Rectal smooth muscle tissue (tissue), 1 donor: ENCODE results near the gene DCC.

ENCODE experiments used
- H3K27ac ChIP-seq: one replicate; pipeline ENCODE4 v1.7.0; 2013; ENCODE audit warnings: low read depth, low read length, inconsistent platforms
- H3K27me3 ChIP-seq: one replicate; pipeline ENCODE4 v1.7.0; 2013; ENCODE audit warnings: low read length; ENCODE audit not compliant: control insufficient read depth, insufficient read depth
- H3K36me3 ChIP-seq: one replicate; pipeline ENCODE4 v1.7.0; 2013; ENCODE audit warnings: low read length; ENCODE audit not compliant: control insufficient read depth, insufficient read depth
- H3K4me1 ChIP-seq: one replicate; pipeline ENCODE4 v1.7.0; 2013; ENCODE audit warnings: low read length; ENCODE audit not compliant: control insufficient read depth, insufficient read depth
- H3K4me3 ChIP-seq: one replicate; pipeline ENCODE4 v1.7.0; 2013; ENCODE audit warnings: low read length
- H3K9ac ChIP-seq: one replicate; pipeline ENCODE4 v1.7.0; 2013; ENCODE audit warnings: low read length

Gene DCC

DNA sequence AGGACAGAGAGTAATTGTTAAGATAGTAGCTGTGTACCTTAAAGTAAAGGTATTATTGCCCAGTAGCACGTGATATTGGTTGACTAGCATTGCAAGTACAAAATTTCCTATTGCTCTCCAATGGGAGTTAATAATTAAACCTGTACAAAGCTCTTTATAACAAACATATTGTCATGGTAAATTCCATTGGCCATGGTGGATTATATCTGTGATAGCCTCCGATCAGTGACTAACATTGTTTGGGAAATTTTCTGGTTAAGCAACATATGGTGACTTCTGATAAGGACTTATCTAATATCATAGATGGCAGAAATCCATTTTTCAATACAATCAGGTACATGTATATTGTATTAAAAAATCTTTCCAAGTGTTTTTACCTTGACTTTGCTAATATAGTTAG is 360.8 kb downstream of the DCC start:
- no peaks in the 10 kb centered on the region for H3K27me3 ChIP-seq
- H3K9ac ChIP-seq, result no peak overlapping the region
- no peak overlapping the region for H3K27ac ChIP-seq
- no peak overlapping the region for H3K4me3 ChIP-seq
- H3K4me1 ChIP-seq, result no peaks in the 10 kb centered on the region
- no peaks in the 10 kb centered on the region for H3K36me3 ChIP-seq

DNA sequence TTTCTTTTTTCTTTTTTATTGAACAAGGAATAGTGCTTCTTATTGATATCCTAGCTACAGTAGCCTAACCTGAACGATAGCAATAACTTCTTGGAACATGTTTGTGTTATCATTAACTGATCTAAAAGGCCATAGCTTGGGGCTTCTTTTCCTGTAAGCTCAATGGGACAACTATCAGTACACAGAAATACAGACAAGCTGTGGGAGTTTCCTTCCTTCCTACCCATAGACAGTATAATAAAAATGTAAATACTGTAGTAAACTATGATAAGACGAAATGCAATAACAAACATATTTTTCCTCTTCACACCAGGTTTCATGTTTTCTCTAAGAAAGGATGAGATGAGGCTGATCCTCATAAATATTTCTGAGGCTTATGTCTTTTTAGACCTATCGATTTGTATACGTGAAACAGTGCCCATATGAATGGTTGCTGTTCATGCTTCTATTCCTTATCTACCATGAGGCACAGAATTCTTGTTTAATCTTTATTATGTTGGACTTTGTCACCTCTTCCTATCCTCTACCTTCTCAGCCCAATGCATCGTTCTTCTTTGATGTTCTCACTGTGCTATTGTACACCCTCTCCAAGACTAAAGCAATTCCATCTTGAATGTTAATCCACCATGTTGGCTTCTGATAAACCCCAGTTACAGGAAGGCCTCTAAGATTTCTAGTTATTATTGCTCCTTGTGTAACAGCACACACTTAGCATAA is 361.4 kb downstream of the DCC start:
- Histone ChIP-seq H3K27ac (no peak overlapping the region), H3K36me3 (no peaks in the 10 kb centered on the region), H3K4me3 (no peak overlapping the region), H3K27me3 (no peaks in the 10 kb centered on the region), H3K9ac (no peak overlapping the region), H3K4me1 (no peaks in the 10 kb centered on the region)

DNA sequence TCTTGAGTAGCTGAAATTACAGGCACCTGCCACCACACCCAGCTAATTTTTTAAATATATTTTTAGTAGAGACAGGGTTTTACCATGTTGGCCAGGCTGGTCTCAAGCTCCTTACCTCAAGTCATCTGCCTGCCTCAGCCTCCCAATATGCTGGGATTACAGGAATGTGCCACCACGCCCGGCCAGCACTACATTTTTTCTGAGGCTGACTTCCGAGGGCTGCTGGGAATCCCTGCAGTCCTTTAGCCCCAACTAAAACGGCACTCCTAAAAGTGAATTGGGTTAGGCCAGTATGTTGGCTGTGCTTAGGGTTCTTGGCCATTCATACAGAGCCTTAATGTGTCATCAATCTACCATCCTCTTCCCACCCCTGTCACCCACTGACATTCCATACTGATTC is 375.4 kb downstream of the DCC start:
- H3K4me3 ChIP-seq, result no peak overlapping the region
- H3K27ac ChIP-seq, result no peak overlapping the region
- H3K9ac ChIP-seq, result no peak overlapping the region
- peaks cover 6% of the 10 kb centered on the region for H3K4me1 ChIP-seq
- no peaks in the 10 kb centered on the region for H3K27me3 ChIP-seq
- H3K36me3 ChIP-seq, result no peaks in the 10 kb centered on the region

DNA sequence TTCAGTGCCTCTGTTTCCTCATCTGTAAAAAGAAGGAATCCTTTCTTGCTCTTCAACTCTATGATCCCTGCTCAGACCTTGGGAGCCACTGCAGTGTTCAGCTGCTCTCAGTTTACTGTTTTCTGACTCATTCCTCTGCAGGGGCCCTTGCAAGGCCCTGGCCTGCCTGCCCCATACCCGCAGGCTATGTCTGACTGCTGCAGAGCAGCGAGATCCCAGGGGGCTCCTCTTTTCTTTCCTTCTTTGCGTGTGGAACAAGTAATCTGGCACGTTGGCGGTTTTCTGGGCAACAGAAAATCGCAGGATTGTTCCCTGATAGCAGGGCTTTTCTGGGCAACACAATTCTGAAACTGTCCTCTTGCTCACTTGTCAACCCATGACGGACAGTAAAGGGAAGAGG is 376.0 kb downstream of the DCC start:
- no peaks in the 10 kb centered on the region for H3K27me3 ChIP-seq
- no peak overlapping the region for H3K9ac ChIP-seq
- no peak overlapping the region for H3K4me3 ChIP-seq
- H3K27ac ChIP-seq, result no peak overlapping the region
- peaks cover 6% of the 10 kb centered on the region for H3K4me1 ChIP-seq
- no peaks in the 10 kb centered on the region for H3K36me3 ChIP-seq

DNA sequence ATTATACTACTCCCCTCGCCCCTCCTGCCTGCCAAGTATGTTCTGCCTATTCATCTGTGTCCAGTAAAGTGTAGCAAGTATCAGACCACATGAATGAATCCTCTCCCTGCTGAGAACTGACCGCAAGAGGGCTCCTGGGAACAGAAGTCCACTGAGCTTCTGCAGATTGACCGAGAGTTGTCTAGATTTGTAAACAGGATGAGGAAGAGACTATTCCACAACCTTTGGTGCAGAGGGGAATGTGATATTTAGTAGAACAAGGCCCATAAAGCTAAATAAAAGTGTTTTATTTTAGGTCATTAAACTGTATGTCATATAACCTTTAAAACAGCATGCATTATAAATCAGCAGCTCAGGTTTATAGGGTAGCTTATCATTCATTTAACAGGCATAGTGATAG is 377.0 kb downstream of the DCC start:
- Histone ChIP-seq H3K9ac (no peak overlapping the region), H3K27ac (no peak overlapping the region), H3K27me3 (no peaks in the 10 kb centered on the region), H3K4me1 (peaks cover 6% of the 10 kb centered on the region), H3K4me3 (no peak overlapping the region), H3K36me3 (no peaks in the 10 kb centered on the region)

DNA sequence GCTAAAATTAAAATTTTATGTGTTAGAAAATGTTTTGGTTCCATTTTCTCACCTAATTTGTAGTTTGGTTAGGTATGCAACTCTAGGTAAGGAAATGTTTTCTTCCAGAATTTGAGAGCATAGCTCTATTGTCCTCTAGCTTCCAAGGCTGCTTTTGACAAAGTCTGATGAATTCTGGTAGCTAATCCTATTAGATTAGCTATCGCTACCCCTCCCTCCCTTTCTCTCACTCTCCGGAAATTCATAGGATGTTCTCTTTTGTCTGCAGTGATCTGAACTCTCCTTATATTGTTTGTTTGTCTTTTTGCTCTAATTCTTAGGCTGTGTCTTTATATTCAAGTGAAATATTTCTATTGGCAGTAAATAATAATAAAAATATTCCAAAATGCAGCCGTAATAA is 382.9 kb downstream of the DCC start:
- Histone ChIP-seq H3K27me3 (no peaks in the 10 kb centered on the region), H3K9ac (no peak overlapping the region), H3K4me1 (no peaks in the 10 kb centered on the region), H3K27ac (no peak overlapping the region), H3K36me3 (no peaks in the 10 kb centered on the region), H3K4me3 (no peak overlapping the region)

DNA sequence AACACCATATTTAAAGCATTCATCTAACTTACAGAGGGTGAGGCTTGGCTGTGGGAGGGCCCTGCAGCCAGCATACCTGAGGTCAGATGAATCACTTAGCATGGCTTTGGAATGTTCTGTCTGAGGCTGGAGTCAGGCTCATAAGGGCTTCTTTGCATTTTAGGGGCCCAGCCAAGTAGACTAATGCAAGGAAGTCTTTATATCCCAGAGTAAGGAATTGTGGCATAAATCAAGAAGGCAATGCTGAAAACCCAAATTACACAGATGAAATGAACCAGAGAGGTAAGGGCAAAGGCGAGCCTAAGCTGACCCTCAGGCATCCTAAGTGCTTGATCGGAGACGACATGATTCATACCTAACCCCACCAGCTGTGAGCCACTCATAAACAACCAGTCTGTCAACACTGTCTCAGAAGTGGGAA is 383.6 kb downstream of the DCC start:
- H3K36me3 ChIP-seq, result no peaks in the 10 kb centered on the region
- H3K9ac ChIP-seq, result no peak overlapping the region
- H3K4me3 ChIP-seq, result no peak overlapping the region

DNA sequence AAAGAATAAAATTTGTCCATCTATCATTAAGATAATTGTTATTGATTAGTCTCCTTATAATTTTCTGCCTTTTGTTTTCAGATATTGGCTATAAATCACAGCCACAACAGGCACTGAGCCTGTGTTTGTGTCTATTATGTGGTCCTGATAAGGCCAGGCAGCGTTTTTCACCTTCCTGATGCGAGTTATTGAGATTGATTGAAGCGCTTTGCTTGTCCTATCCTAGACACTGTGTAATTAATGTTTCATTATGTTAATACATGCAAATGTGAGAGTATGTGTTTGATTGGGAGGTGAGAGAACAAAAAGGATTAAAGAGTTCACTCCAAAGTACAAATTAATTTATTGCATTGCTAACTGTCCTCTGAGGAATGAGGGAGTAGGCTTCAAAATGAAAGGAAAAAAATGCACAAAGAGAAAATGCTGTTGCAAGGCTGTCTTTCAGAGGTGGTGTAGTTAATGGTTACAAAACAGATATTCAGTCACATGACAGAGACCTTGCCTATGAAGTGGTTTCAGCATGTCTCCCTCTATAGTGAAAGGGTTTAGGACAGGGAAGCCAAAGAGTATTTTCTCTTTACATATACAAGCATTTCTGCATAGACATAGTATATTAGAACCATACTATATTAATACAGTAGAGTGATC is 391.1 kb downstream of the DCC start:
- no peaks in the 10 kb centered on the region for H3K36me3 ChIP-seq
- no peaks in the 10 kb centered on the region for H3K4me1 ChIP-seq
- H3K4me3 ChIP-seq, result no peak overlapping the region
- H3K27ac ChIP-seq, result no peak overlapping the region
- H3K9ac ChIP-seq, result no peak overlapping the region
- H3K27me3 ChIP-seq, result no peaks in the 10 kb centered on the region

More for the DNA sequence above, 383.6 kb downstream of the DCC start:
- Histone ChIP-seq H3K4me1 (no peaks in the 10 kb centered on the region), H3K27me3 (no peaks in the 10 kb centered on the region), H3K27ac (no peak overlapping the region)

DNA sequence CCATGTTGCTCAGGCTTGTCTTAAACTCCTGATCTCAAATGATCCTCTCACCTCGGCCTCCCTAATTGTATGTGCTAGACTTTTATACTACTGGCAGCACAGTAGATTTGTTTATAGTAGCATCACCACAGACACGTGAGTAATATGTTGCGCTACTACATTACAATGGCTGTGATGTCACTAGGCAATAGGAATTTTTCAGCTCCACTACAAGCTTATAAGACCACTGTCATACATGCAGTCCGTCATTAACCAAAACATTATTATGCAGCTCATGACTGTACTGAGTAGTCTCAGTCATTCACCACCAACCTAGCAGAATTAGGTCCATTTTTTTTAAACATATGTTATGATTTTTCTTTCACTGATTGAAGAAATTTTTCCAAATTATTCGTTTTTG is 398.9 kb downstream of the DCC start:
- Histone ChIP-seq H3K4me1 (no peaks in the 10 kb centered on the region), H3K9ac (no peak overlapping the region), H3K4me3 (no peak overlapping the region), H3K27ac (no peak overlapping the region), H3K27me3 (no peaks in the 10 kb centered on the region), H3K36me3 (no peaks in the 10 kb centered on the region)

DNA sequence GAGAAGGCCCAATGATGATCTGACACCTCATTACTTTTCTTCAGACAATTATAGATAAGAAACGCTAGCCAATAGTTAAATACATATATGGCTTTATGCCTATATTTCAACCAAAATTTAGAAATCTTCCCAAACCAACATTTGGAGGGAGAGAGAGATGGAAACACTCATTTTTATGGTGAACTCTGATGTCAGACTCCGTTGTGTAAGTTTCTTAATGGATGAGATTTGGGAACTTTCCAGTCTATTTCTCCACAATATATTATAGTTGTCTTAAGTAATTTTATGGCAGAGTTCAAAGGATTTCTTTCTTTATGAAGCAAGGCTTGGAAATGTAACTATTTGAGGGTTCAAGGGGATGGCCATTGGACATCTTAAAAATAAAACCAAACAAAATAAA is 407.0 kb downstream of the DCC start:
- Histone ChIP-seq H3K4me1 (no peaks in the 10 kb centered on the region), H3K36me3 (no peaks in the 10 kb centered on the region), H3K4me3 (no peak overlapping the region), H3K9ac (no peak overlapping the region), H3K27me3 (no peaks in the 10 kb centered on the region), H3K27ac (no peak overlapping the region)

DNA sequence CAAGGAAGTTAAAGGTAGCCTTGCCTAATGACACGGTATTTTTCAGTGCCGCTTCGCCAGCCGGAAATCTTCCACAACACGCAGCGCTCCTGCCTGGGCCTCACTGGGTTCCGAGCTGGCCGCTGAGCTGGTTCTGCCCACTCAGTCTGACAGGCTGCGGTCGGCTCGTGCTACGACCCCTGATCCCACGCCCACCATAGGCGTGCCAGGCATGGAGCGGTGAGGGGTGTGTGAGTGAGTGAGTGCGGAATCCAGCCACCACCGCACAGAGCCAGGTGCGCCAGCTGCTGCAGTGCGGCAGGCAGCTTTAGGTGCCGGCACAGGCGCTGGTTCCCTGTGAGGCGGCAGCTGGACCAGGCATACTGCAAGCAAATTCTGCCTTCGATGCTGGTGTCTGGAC is 407.9 kb downstream of the DCC start:
- no peaks in the 10 kb centered on the region for H3K27me3 ChIP-seq
- no peak overlapping the region for H3K4me3 ChIP-seq
- H3K4me1 ChIP-seq, result no peaks in the 10 kb centered on the region
- no peak overlapping the region for H3K9ac ChIP-seq
- no peaks in the 10 kb centered on the region for H3K36me3 ChIP-seq
- H3K27ac ChIP-seq, result no peak overlapping the region

DNA sequence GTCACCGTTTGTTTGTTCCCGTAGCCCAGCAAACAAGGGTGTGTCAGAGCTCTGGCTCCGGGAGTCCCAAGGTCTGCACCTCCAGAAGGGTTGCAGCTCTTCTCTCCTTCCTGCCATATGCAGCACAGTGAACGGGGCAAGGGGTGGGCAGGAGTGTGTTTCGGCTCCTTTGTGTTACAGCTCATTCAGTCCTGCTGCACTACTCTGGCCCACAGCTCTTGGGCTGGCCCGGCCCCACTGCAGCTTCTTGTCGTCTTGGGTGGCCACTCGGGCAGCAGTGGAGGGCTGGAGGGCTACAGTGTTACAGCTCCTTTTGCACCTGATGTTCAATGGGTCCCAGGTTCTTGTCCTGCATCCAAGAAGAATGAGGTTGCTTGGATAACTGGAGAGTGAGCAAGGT is 408.3 kb downstream of the DCC start:
- Histone ChIP-seq H3K27ac (no peak overlapping the region), H3K4me1 (no peaks in the 10 kb centered on the region), H3K27me3 (no peaks in the 10 kb centered on the region), H3K9ac (no peak overlapping the region), H3K4me3 (no peak overlapping the region), H3K36me3 (no peaks in the 10 kb centered on the region)

DNA sequence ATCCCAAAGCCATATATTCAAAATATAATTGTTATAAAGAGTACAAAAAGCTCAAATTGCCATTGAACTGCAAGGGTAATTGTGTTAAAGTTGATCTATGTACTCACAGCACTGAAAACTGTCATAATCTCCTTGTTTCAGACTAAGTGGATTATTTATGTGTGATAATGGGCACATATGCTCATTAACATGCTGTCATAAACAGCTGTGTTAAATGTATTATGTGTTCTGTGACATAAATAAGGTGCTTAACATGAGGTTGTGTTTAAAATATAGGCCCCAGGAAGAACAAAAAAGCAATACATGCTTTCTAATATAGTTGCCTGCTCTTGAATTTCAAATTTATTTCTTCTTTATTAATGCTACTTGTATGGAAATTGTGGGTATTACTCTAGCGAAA is 409.5 kb downstream of the DCC start:
- H3K27me3 ChIP-seq, result no peaks in the 10 kb centered on the region
- no peaks in the 10 kb centered on the region for H3K36me3 ChIP-seq
- no peak overlapping the region for H3K4me3 ChIP-seq
- no peak overlapping the region for H3K9ac ChIP-seq
- H3K27ac ChIP-seq, result no peak overlapping the region
- no peaks in the 10 kb centered on the region for H3K4me1 ChIP-seq
